ENCODE results near the gene CD63.
A peak's percentile ranks its signal among the peaks of the same experiment; 100 is the strongest.

Gene CD63

DNA sequence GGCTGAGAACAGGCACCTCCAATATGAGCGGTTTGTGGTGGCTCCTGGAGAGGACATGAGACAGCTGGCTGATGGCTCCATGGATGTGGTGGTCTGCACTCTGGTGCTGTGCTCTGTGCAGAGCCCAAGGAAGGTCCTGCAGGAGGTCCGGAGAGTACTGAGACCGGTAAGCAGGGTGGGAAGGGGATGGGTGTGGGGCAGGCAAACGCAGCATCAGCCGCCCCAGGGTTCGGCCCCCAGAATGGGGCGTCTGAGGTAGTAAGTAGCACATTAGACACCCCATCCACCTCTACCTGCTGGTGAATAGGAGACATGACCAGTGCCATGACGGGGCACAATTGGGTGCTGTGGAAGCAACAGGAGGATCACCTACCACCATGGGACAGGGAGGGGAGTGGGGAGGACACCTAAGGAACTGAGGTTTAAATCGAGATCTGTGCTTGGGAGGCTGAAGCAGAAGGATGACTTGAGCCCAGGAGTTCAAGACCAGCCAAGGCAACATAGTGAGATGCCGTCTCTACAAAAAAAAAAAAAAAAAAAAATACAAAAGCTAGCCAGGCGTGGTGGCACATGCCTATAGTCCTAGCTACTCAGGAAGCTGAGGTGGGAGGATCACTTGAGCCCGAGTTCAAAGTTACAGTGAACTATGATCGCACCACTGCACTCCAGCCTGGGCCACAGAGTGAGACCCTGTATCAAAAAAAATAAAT is 46.6 kb downstream of the CD63 start:
- no peak overlapping the region for H3K4me3 ChIP-seq (ENCODE audit: low read depth, low read length)
- no peak for DNase-seq (ENCODE audit: low read depth)

DNA sequence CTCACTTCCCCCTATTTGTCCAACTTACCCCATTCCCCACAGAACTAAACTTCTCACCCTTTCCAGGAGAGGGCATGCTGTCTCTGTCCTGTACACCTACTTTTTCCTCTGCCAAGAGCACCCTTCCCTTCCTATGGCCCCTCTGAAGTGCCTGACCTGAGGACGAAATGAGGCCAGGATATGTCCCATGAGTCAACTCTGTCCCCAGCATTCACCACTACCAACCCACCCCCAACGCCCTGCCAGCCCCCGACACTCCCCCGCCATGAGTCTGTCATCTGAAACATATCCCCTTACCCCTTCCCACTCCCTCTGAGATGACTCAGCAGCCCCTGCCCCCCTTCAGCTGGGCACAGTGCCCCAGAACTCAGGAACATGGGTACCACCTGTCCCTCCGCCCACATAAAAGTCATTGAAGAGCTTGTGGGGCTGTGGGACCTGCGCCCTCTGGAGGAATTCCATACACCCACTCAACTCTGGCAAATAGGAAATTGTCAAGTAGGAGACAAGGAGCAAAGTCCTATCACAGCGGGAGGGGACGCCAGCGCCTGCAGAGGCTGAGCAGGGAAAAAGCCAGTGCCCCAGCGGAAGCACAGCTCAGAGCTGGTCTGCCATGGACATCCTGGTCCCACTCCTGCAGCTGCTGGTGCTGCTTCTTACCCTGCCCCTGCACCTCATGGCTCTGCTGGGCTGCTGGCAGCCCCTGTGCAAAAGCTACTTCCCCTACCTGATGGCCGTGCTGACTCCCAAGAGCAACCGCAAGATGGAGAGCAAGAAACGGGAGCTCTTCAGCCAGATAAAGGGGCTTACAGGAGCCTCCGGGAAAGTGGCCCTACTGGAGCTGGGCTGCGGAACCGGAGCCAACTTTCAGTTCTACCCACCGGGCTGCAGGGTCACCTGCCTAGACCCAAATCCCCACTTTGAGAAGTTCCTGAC is 47.4 kb downstream of the CD63 start:
- H3K4me3 ChIP-seq (ENCODE audit: low read depth, low read length), result peak overlapping the region; percentile 4
- TF ChIP-seq CTCF (IDR thresholded peaks at IDR 0.05; ENCODE audit: low read depth, low read length, missing control alignments), result peak; percentile 2
- in situ Hi-C loops (cut with HindIII; ENCODE audit: low sequenced_read_pairs), result no loop called here
- no peak for DNase-seq (ENCODE audit: low read depth)

More for the DNA sequence above, 46.6 kb downstream of the CD63 start:
- in situ Hi-C loops (cut with HindIII; ENCODE audit: low sequenced_read_pairs), result no loop called here
- no peak for TF ChIP-seq CTCF (IDR thresholded peaks at IDR 0.05; ENCODE audit: low read depth, low read length, missing control alignments)

- in situ Hi-C loops (cut with HindIII; ENCODE audit: low sequenced_read_pairs), result no loop called here
- H3K4me3 ChIP-seq (ENCODE audit: low read depth, low read length), result no peak overlapping the region
- no peak for TF ChIP-seq CTCF (IDR thresholded peaks at IDR 0.05; ENCODE audit: low read depth, low read length, missing control alignments)
- no peak for DNase-seq (ENCODE audit: low read depth)
Measured at GRCh38 chr12:55679691-55680090, 49.1 kb downstream of the CD63 start.

DNA sequence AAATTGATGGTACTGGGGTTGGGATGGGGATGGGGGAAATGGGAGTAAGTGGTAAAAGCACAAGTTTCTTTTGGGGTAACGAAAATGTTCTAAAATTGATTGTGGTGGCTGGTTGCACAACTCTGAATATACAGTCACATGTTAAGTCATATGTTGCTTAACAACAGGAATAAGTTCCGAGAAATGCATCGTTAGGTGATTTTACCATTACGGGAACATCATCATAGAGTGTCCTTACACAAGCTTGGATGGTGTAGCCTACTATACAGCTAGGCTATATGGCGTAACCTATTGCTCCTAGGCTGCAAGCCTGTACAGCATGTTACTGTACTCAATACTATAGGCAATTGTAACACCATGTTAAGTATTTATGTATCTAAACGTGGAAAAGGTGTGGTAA is 52.1 kb downstream of the CD63 start:
- TF ChIP-seq CTCF (IDR thresholded peaks at IDR 0.05; ENCODE audit: low read depth, low read length, missing control alignments), result no peak
- DNase-seq (ENCODE audit: low read depth), result no peak
- no peak overlapping the region for H3K4me3 ChIP-seq (ENCODE audit: low read depth, low read length)
- in situ Hi-C loops (cut with HindIII; ENCODE audit: low sequenced_read_pairs), result no loop called here

DNA sequence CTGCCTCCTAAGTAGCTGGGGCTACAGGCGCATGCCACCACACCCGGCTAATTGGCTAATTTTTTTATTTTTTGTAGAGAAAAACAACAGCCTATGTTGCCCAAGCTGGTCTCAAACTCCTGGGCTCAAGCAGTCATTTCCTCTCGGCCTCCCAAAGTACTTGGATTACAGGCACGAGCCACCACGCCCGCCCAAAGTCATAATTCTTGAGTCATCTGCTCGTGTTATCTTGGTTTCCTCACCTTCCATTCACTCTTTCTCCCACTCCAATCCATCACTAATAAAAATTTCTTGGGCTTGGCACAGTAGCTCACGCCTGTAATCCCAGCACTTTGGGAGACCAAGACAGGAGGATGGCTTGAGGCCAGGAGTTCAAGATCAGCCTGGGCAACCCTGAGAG is 53.1 kb downstream of the CD63 start:
- no peak overlapping the region for H3K4me3 ChIP-seq (ENCODE audit: low read depth, low read length)
- no peak for TF ChIP-seq CTCF (IDR thresholded peaks at IDR 0.05; ENCODE audit: low read depth, low read length, missing control alignments)
- in situ Hi-C loops (cut with HindIII; ENCODE audit: low sequenced_read_pairs), result no loop called here
- DNase-seq (ENCODE audit: low read depth), result no peak

Measured in astrocyte of the cerebellum (primary cell).